HFFc6 (cell line): Measurements from ENCODE around the gene OGFOD3. TPM values are rescaled to one million over a fixed set of nuclear protein-coding genes. Genes with fewer than 3 reads are reported as not detected.
"Not testable (repeated sequence)": the region's sequence is repeated elsewhere in the genome, so short reads cannot be mapped to it uniquely, and the experiment has no call there.

ENCODE experiments used
- DNase-seq: peaks from one replicate; pipeline ENCODE4 v3.0.0-alpha.2; 2018
- H3K27ac Mint-ChIP-seq: 2 replicates; pipeline ENCODE4 v1.8.0; 2020; ENCODE audit warnings: mild to moderate bottlenecking, mixed read lengths
- H3K27me3 Mint-ChIP-seq: 2 replicates; pipeline ENCODE4 v1.8.0; 2021; ENCODE audit warnings: mild to moderate bottlenecking, moderate library complexity, mixed read lengths; ENCODE audit not compliant: insufficient read depth
- H3K36me3 Mint-ChIP-seq: 2 replicates; pipeline ENCODE4 v1.8.0; 2021; ENCODE audit warnings: low read depth, mixed read lengths
- H3K4me1 Mint-ChIP-seq: 2 replicates; pipeline ENCODE4 v1.8.0; 2020; ENCODE audit warnings: low read depth, mixed read lengths
- H3K4me3 Mint-ChIP-seq: 2 replicates; pipeline ENCODE4 v1.8.0; 2020; ENCODE audit warnings: mild to moderate bottlenecking, moderate library complexity, mixed read lengths
- H3K9me3 Mint-ChIP-seq: 2 replicates; pipeline ENCODE4 v1.8.0; 2020; ENCODE audit warnings: mild to moderate bottlenecking, mixed read lengths
- CTCF ChIP-seq: fragments of 200-600 bp; sonication (generic); IDR thresholded peaks from 2 replicates; pipeline ENCODE4 v1.5.0; 2021; ENCODE audit warnings: antibody characterized with exemption, mild to moderate bottlenecking
- total RNA-seq, 6 experiments: library from RNA; stranded (reverse); fragmentation: NEBNext Ultra II Directional; extraction: Animal tissue kit (Norgen Biotek cat#: 25700); gene quantifications; 2 replicates in 1 of 6; 3 replicates in 5 of 6; pipeline ENCODE4 v1.2.3, GENCODE V29; 2021

The OGFOD3 gene
- total RNA-seq, 6 experiments from 2014 or later, result 26.5 to 31.2 (median 27.9) TPM

- H3K27ac Mint-ChIP-seq, result no peak overlapping the region
- H3K4me1 Mint-ChIP-seq, result peaks cover 12% of the 10 kb centered on the region
- no peaks in the 10 kb centered on the region for H3K9me3 Mint-ChIP-seq
- no peak for TF ChIP-seq CTCF
- no peak overlapping the region for H3K4me3 Mint-ChIP-seq
- peaks cover 34% of the 10 kb centered on the region for H3K27me3 Mint-ChIP-seq
- DNase-seq, result no peak
- no peaks in the 10 kb centered on the region for H3K36me3 Mint-ChIP-seq
Measured at GRCh38 chr17:82377924-82378740, 40.3 kb downstream of the OGFOD3 start.

DNA sequence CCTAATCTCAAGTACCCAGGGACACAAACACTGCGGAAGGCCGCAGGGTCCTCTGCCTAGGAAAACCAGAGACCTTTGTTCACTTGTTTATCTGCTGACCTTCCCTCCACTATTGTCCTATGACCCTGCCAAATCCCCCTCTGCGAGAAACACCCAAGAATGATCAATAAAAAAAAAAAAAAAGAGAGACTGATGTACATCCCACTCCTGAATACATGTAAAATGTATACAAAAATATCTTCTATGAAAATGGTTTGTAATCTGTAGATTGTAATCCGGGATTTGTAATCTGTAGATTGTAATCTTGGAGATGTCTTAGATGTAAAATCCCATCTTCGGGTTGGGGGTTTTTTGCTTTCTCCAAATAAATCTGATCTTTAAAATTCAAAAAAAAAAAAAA lies 41.1 kb downstream of the OGFOD3 start:
- not testable (repeated sequence) for H3K4me3 Mint-ChIP-seq, H3K27ac Mint-ChIP-seq, H3K36me3 Mint-ChIP-seq, DNase-seq, H3K9me3 Mint-ChIP-seq
- Mint-ChIP-seq H3K4me1 (peaks cover 12% of the 10 kb centered on the region), H3K27me3 (peaks cover 42% of the 10 kb centered on the region)

DNA sequence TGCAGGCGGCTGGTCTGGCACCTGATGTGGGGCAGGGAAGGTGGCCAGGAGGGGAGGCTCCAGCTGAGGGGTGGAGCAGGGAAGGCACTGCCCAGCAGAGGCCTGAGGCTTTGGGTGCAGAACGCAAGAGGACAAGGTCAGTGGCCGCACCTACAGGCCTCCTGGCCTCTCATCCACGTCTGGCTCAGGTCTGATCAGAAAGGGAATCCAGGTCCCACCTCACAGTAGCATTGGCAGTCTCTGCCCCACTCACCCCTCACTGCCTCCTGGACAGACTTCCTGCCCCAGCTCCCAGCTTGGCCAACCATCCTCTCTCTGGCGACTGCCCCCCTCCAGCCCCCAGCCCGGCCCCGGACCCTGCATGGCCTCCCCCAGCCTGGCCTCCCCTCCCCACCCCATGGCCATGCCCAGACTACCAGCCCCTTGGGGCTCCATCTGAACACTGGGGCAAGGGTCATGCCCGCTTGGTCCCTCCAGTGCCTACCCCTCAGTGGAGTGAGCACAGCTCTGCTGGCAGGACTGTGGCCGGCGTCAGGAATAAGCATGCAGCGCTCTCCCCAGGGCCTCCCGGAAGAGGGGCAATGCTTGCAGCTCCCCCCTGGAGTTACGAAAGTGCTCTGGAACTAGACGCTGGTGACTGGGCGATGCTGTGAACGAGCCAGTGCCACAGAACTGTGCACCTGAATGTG lies 42.2 kb downstream of the OGFOD3 start:
- Mint-ChIP-seq H3K9me3 (no peaks in the 10 kb centered on the region), H3K27me3 (peaks cover 38% of the 10 kb centered on the region), H3K4me1 (peaks cover 9% of the 10 kb centered on the region)

GRCh38 chr17:82375359-82376041 lies 42.9 kb downstream of the OGFOD3 start:
- peaks cover 5% of the 10 kb centered on the region; the same call in 1 of the 2 replicates for H3K4me1 Mint-ChIP-seq
- no peak for TF ChIP-seq CTCF
- DNase-seq, result no peak
- H3K36me3 Mint-ChIP-seq, result no peaks in the 10 kb centered on the region
- no peak overlapping the region for H3K4me3 Mint-ChIP-seq
- no peaks in the 10 kb centered on the region for H3K9me3 Mint-ChIP-seq
- H3K27ac Mint-ChIP-seq, result no peak overlapping the region
- H3K27me3 Mint-ChIP-seq, result peaks cover 38% of the 10 kb centered on the region

More for the DNA sequence above, 42.2 kb downstream of the OGFOD3 start:
- DNase-seq, result no peak
- Mint-ChIP-seq H3K27ac (no peak overlapping the region), H3K4me3 (no peak overlapping the region), H3K36me3 (no peaks in the 10 kb centered on the region)
- TF ChIP-seq CTCF, result no peak

- no peaks in the 10 kb centered on the region for H3K36me3 Mint-ChIP-seq
- H3K27ac Mint-ChIP-seq, result no peak overlapping the region
- H3K9me3 Mint-ChIP-seq, result no peaks in the 10 kb centered on the region
- peaks cover 1% of the 10 kb centered on the region; the same call in 1 of the 2 replicates for H3K4me1 Mint-ChIP-seq
- peaks cover 39% of the 10 kb centered on the region for H3K27me3 Mint-ChIP-seq
- H3K4me3 Mint-ChIP-seq, result no peak overlapping the region
- TF ChIP-seq CTCF, result no peak
- no peak for DNase-seq
Measured at GRCh38 chr17:82374626-82375331, 43.6 kb downstream of the OGFOD3 start.
